ENCODE measurements around the gene ELMO2.

Gene ELMO2

GRCh38 chr20:46334303-46334904 is 72.0 kb downstream of the ELMO2 start:
- in situ Hi-C loops (cut with MboI; ENCODE audit: low sequenced_read_pairs): no loop called here

DNA sequence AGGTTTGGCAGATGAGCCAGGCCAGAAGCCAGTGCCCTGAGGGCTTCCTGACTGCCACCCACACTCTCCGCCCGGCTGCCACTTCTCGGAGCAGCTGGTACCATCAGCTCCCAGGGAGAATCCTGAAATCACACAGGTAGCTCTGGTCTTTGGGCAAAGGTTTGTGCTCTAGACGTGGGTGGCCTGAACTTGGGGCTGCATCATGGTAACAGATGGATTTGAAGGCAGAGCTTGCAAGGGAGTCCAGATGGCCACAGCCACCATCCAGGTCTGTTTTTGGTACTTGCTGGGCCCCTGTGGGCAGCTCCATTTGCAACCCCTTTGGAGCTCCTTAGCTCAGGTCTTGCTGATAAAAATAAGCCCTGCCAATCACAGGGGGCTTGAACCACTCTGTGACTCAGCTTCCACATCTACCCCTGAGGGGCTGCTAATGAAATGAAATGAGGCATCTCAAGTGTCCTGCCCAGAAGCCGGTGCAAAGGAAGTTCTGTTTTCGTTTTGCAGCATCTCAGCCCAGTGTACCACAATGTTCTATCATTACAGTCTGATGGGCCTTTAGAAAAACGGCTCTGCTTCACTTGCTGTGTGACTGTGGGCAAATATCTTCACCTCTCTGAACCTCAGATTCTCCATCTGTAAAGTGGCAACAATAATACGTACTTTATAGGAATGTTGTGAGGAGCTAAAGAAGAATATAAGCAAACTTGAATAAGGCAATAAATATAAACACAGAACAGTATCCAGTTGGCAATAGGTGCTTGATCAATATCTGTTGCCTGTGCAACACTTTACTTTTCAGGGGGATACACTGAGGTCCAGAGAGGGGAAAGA is 73.0 kb downstream of the ELMO2 start:
- in situ Hi-C loops (cut with MboI; ENCODE audit: low sequenced_read_pairs): no loop called here

GRCh38 chr20:46332373-46333160 is 73.8 kb downstream of the ELMO2 start:
- in situ Hi-C loops (cut with MboI; ENCODE audit: low sequenced_read_pairs): no loop called here

- in situ Hi-C loops (cut with MboI; ENCODE audit: low sequenced_read_pairs): no loop called here
Observed at GRCh38 chr20:46331611-46332361, 74.6 kb downstream of the ELMO2 start.

DNA sequence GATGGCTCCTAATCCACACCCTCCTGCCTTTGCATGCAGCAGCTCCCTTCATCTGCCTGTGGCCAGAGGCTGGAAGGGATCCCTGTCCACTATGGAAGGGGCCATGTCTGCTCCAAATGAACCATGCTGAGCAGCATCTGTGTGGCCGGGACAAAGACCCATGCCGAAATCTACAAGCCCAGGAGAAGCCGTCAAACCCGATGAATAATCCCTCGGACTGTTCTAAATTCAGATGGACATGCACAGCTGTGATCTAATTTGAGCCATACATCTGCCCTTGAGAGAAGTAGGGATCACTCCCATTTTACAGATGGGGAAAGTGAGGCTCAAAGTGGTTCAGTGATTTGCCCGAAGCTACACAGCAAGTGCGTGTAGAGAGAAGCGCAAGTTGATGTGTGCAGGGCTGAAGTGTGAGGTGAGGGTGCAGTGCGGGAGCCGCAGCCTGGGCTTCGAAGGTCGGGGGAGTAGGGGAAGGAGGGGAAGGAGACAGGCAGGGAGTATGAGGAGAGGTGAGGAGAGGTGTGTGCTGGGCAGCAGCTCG is 75.5 kb downstream of the ELMO2 start:
- in situ Hi-C loops (cut with MboI; ENCODE audit: low sequenced_read_pairs): no loop called here

DNA sequence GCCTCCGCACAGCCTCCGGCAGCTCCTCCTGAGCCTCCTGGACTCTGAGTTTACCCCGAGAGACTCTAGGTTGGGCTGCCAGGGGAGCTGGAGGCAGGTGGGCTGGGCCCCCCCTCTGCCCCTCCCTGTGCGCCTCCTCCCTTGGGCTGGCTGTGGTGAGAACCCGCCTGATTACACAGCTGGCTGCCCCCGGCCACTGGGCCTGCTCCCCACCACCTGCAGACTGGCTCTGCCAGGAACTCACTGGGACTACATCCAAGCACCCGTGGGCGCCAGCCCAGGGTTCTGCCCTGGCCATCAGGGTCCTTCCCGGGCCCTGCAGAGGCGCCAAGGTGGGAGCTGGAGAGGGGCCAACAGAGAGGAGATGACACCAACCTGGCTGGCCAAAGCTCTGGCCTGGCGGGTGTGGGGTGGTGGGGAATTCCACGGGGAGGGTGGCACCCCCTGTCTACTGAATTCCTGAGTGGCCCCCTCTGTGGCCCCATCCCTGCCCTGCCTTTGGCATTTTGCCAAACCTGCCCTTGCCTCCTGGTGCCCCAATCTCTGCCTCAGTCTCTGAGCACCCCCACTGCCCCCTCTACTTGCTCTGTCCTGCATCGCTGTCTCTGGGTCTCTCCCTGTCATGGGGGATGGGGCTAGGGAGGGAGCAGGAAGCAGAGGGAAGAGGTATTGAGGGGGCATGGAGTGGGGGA is 76.2 kb downstream of the ELMO2 start:
- in situ Hi-C loops (cut with MboI; ENCODE audit: low sequenced_read_pairs): no loop called here

DNA sequence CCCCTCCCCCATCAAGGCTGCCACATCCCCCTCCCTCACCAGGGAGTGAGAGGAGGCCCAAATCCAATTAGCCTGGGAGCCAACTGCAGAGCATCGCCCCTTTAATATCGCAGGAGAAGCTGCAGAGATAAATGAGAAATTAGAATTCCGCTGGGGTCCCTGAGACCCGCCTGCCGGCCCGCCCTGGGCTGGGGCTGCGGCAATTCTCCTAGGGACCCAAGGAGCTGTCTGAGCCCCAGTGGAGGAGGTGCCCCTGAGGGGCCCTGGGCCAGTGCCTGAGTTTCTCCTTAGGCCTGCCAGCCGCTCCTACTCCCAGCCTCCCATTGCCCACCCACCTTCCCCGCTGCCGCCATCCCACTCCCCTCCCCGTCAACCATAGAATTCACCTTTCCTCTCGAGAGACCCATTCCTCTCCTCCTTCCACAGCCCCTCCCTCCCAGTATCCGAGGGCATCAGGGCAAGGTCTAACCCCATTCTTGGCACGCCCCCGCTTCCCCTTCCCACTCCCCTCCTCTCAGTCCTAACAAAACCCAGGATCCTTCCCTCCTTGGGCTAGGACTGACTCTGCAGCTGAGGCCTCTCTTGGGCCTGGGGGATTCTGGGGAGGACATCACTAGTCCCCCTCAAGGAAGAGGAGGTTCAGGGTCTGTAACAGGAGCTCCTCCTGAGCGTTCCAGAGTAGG is 78.1 kb downstream of the ELMO2 start:
- in situ Hi-C loops (cut with MboI; ENCODE audit: low sequenced_read_pairs): no loop called here

DNA sequence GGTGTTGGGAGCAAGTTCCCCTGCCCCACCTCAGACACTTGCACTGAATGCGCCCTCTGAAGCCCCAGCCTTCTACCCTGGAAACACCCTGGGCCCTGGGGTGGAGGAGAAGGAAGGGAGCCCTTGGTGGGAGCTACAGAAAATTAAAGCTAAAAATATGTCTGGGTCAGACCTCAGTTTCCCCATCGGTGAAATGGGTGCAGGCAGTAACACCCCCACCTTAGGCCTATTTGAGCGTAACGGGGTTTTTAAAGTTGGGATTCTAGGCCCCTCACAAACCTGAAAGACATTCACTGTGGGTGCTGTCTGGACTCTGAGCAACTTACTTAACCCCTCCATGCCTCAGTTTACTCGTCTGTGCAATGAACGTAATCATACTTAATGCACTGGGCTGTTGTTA is 78.9 kb downstream of the ELMO2 start:
- in situ Hi-C loops (cut with MboI; ENCODE audit: low sequenced_read_pairs): no loop called here

GRCh38 chr20:46325789-46326188 is 80.6 kb downstream of the ELMO2 start:
- in situ Hi-C loops (cut with MboI; ENCODE audit: low sequenced_read_pairs): no loop called here

GRCh38 chr20:46324960-46325703 is 81.3 kb downstream of the ELMO2 start:
- in situ Hi-C loops (cut with MboI; ENCODE audit: low sequenced_read_pairs): no loop called here

GRCh38 chr20:46324379-46324778 is 82.0 kb downstream of the ELMO2 start:
- in situ Hi-C loops (cut with MboI; ENCODE audit: low sequenced_read_pairs): no loop called here

DNA sequence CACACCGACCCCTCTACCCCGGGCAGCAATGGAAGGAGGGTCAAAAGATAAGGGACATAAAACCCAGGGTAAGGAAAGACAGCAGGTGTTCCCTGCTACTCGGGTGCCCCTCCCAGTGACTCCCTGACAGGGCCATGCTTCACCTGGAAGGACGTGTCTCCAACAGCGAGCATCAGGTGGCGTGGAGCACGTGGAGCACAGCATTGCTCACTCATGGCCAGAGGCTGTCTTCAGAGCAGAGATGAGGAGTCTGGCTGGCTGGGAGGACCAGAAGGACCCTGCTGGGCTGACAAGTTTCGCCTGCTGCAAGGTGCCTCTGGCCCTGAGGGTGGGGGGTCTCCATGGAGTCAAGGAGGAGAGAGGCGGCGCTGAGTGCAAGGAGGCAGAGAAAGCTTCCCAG is 82.9 kb downstream of the ELMO2 start:
- in situ Hi-C loops (cut with MboI; ENCODE audit: low sequenced_read_pairs): no loop called here

DNA sequence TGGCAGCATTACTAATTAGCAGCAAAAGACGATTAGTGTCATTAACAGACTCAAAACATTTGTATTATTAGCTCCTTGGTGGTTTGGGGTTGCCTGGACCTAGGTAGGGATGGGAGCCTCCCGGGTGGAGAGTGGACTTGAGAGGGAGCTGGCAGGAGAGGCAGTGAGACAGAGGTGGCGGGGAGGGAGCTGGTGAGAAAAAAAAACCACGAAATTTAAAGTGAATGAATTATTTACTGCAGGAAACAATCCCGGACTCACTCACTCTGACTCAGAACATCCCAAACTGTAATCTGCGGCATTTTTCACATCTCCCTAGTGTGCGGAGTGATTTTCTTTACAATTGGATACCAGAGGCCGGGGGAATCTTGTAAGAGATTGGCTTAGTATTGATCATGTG is 83.8 kb downstream of the ELMO2 start:
- in situ Hi-C loops (cut with MboI; ENCODE audit: low sequenced_read_pairs): no loop called here

DNA sequence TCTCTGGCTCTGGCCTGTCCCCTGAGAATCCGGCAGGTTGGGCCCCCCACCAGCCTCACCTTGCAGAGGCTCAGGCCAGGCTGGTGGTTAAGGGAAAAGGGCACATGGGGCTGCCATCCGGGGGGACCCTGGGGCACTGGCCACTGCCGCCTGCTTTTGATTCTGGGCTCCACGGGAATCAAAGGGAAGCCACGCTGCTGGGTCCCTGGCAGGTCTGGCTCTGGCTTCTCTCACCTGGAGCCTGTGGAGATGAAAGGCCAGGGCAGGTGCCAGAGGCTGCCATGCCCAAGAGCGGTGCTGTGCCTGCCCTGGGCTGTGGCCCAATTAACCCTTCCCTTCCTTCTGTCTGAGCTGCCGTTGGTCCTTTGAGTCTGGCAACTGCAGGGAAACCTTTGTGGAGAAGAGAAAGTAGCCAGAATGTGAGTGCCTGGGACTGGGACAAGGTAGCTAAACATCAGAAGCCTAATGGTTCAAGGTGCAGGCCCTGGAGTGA is 88.7 kb downstream of the ELMO2 start:
- in situ Hi-C loops (cut with MboI; ENCODE audit: low sequenced_read_pairs): no loop called here

DNA sequence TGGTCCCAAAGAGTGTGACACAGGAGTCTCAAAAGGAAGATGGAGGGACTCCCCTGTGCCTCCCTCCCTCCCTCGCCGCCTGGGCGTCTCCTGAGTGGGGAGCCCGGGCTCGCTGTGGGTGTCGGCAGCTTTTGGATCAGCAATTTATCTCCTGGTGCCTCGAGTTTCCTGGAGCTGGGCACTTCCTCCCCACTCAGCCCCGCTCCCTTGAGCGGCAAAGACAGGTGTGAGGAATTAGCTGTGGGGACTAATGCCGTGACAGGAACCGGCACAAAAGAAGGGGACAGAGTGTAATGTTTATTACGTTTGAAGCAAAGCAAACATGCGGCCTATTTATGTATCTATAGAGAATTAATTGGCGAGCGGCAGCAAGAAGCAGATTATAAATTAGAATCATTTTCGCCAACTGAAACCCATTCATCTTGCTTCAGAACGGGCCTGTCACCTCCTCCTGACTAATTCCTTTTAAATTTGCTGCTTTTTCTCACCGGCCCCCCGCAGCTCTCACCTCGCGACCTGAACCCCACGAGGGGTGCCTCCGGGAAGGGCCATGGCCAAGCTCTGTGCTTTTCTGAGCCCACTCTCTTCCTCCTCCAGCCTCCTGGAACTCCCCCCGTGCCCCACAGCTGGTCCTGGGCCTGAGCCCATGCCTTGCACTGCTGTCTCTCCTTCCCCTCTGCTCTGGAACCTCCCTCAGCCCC is 89.3 kb downstream of the ELMO2 start:
- in situ Hi-C loops (cut with MboI; ENCODE audit: low sequenced_read_pairs): no loop called here
